Breast epithelium (tissue), 3 donors: Measurements from ENCODE around the gene SLC52A1.

ENCODE experiments used
- CTCF ChIP-seq, 3 donors: fragments of 450-650 bp; IDR thresholded peaks; one replicate each; pipeline ENCODE4 v1.5.1; 2016 to 2017; ENCODE audit warnings: antibody characterized with exemption in 3 of 3, mild to moderate bottlenecking in 3 of 3, moderate library complexity in 3 of 3
- POLR2A ChIP-seq: fragments of 450-650 bp; IDR thresholded peaks from one replicate; pipeline ENCODE4 v1.6.1; 2016; ENCODE audit warnings: antibody characterized with exemption, mild to moderate bottlenecking, moderate library complexity
- POLR2AphosphoS5 ChIP-seq, 3 donors: sonication (generic); formaldehyde crosslinking; IDR thresholded peaks; one replicate each; pipeline ENCODE4 v1.6.1; 2017; ENCODE audit warnings: antibody characterized with exemption in 3 of 3

GRCh38 chr17:5034063-5034462 is 1.2 kb downstream of the SLC52A1 start:
- TF ChIP-seq CTCF (IDR thresholded peaks at IDR 0.05) (no peak), POLR2A (no peak), POLR2AphosphoS5 (IDR thresholded peaks at IDR 0.05) (no peak)
